Endothelial cell (in vitro differentiated cells): ENCODE results near the gene PPIL4. TPM values are rescaled to one million over a fixed set of nuclear protein-coding genes. Genes with fewer than 3 reads are reported as not detected.
"Not testable (repeated sequence)": the region's sequence is repeated elsewhere in the genome, so short reads cannot be mapped to it uniquely, and the experiment has no call there.

Experiments
- DNase-seq: peaks from one replicate; pipeline ENCODE4 v3.0.0; 2021; ENCODE audit warnings: low spot score
- H3K27ac Mint-ChIP-seq: one replicate; pipeline ENCODE4 v1.8.0; 2021; ENCODE audit warnings: mixed read lengths, inconsistent platforms; ENCODE audit not compliant: unreplicated experiment
- H3K27me3 Mint-ChIP-seq: one replicate; pipeline ENCODE4 v1.8.0; 2021; ENCODE audit warnings: mild to moderate bottlenecking, moderate library complexity, mixed read lengths, inconsistent platforms; ENCODE audit not compliant: unreplicated experiment
- H3K36me3 Mint-ChIP-seq: one replicate; pipeline ENCODE4 v1.8.0; 2021; ENCODE audit warnings: mild to moderate bottlenecking, low read depth, mixed read lengths, inconsistent platforms; ENCODE audit not compliant: unreplicated experiment
- H3K4me1 Mint-ChIP-seq: one replicate; pipeline ENCODE4 v1.8.0; 2021; ENCODE audit warnings: mild to moderate bottlenecking, mixed read lengths, inconsistent platforms; ENCODE audit not compliant: unreplicated experiment
- H3K4me3 Mint-ChIP-seq: one replicate; pipeline ENCODE4 v1.8.0; 2021; ENCODE audit warnings: mild to moderate bottlenecking, mixed read lengths, inconsistent platforms; ENCODE audit not compliant: unreplicated experiment
- H3K9me3 Mint-ChIP-seq: one replicate; pipeline ENCODE4 v1.8.0; 2021; ENCODE audit warnings: mixed read lengths, inconsistent platforms; ENCODE audit not compliant: unreplicated experiment
- total RNA-seq: library from RNA; stranded (reverse); fragmentation: NEBNext Ultra II Directional; extraction: Animal tissue kit (Norgen Biotek cat#: 25700); gene quantifications from one replicate; pipeline ENCODE4 v1.2.1, GENCODE V29; 2021; ENCODE audit not compliant: unreplicated experiment
- TF ChIP-seq, protein P1 (sequence below): fragments of 200-600 bp; sonication (generic); IDR thresholded peaks from one replicate; pipeline ENCODE4 v1.5.0; 2021; ENCODE audit warnings: antibody characterized with exemption; ENCODE audit not compliant: unreplicated experiment

The PPIL4 gene
- total RNA-seq, 1 donor from 2014 or later: 25.5 TPM

DNA sequence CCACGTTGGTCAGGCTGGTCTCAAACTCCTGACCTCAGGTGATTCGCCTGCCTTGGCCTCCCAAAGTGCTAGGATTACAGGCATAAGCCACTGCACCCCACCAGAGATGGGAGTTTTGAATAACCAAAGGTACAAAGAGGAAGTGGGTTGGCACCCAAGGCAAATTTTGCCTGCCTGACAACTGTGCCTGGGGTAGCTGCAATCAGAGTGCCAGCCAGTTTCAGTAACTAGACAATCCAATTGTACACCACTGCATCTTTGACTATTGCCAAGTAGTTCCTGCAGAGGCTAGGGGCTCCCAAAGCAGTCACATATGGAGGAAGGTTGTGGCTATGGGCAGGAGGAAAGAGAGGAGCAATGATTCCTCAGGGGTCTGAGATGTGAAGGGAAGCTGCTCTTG lies 77.7 kb downstream of the PPIL4 start:
- Mint-ChIP-seq H3K27ac (no peak overlapping the region), H3K9me3 (no peaks in the 10 kb centered on the region), H3K27me3 (peaks cover 2% of the 10 kb centered on the region), H3K36me3 (no peaks in the 10 kb centered on the region), H3K4me1 (peaks cover 9% of the 10 kb centered on the region), H3K4me3 (no peak overlapping the region)
- TF ChIP-seq, protein P1, sequence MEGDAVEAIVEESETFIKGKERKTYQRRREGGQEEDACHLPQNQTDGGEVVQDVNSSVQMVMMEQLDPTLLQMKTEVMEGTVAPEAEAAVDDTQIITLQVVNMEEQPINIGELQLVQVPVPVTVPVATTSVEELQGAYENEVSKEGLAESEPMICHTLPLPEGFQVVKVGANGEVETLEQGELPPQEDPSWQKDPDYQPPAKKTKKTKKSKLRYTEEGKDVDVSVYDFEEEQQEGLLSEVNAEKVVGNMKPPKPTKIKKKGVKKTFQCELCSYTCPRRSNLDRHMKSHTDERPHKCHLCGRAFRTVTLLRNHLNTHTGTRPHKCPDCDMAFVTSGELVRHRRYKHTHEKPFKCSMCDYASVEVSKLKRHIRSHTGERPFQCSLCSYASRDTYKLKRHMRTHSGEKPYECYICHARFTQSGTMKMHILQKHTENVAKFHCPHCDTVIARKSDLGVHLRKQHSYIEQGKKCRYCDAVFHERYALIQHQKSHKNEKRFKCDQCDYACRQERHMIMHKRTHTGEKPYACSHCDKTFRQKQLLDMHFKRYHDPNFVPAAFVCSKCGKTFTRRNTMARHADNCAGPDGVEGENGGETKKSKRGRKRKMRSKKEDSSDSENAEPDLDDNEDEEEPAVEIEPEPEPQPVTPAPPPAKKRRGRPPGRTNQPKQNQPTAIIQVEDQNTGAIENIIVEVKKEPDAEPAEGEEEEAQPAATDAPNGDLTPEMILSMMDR: no peak
- no peak for DNase-seq

DNA sequence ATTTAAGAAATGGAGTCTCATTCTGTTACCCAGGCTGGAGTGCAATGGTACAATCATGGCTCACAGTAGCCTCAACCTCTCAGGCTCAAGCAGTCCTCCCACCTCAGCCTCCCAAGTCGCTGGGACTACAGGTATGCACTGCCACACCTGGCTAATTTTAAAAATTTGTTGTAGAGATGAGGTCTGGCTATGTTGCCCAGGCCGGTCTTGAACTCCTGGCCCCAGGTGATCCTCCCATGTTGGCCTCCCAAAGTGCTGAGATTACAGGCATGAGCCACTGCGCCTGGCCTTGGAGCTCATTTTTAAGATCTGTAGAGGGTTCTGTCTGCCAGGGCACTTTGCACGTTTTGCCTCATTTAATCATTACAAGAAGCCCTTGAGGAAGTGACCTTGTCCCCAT lies 78.6 kb downstream of the PPIL4 start:
- H3K4me1 Mint-ChIP-seq: peaks cover 9% of the 10 kb centered on the region
- TF ChIP-seq, protein P1: no peak
- H3K27me3 Mint-ChIP-seq: peaks cover 2% of the 10 kb centered on the region
- H3K27ac Mint-ChIP-seq: no peak overlapping the region
- DNase-seq: no peak
- H3K36me3 Mint-ChIP-seq: no peaks in the 10 kb centered on the region
- H3K4me3 Mint-ChIP-seq: no peak overlapping the region
- no peaks in the 10 kb centered on the region for H3K9me3 Mint-ChIP-seq

DNA sequence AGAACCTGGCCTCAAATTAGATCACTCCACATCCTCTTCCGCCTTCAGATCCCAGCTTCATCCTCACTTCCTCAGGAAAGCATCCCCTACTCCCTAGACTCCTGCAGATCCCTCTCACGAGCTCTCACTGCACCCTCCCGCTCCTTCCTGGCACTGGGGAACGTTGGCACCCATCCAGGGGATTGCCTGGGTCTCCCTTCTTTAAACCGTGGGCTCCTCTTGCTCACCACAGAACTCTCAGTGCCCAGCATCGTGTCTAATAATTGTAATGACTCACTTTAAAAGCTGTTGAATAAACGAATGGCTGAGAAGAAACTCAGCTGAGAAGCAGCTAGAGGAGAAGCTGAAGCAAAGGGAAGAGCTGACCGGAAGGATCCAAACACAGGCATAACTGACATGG lies 81.4 kb downstream of the PPIL4 start:
- H3K9me3 Mint-ChIP-seq: no peaks in the 10 kb centered on the region
- no peaks in the 10 kb centered on the region for H3K36me3 Mint-ChIP-seq
- peaks cover 9% of the 10 kb centered on the region for H3K4me1 Mint-ChIP-seq
- no peak for DNase-seq
- H3K27me3 Mint-ChIP-seq: peaks cover 2% of the 10 kb centered on the region
- TF ChIP-seq, protein P1: no peak
- no peak overlapping the region for H3K27ac Mint-ChIP-seq
- no peak overlapping the region for H3K4me3 Mint-ChIP-seq

DNA sequence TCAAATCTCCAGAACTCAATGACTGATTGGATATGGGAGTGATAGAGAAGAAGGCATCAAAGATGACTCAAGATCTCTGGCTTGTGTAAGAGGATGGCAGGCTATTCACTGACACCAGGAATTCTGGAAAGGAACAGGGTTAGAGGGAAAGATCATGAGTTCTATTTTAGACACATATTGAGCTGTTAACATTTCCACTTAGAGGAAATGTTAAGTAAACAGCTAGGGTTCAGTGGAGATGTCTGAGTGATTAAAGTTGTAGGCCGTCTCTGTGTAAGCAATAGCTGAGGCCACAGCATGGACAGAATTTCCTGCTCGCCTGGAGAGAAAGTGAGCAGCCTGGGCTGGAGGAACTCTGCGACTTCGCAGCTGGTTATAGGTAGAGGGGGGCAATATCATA lies 82.1 kb downstream of the PPIL4 start:
- no peak overlapping the region for H3K4me3 Mint-ChIP-seq
- no peaks in the 10 kb centered on the region for H3K36me3 Mint-ChIP-seq
- peaks cover 9% of the 10 kb centered on the region for H3K4me1 Mint-ChIP-seq
- TF ChIP-seq, protein P1: no peak
- no peak overlapping the region for H3K27ac Mint-ChIP-seq
- DNase-seq: no peak
- H3K9me3 Mint-ChIP-seq: no peaks in the 10 kb centered on the region
- H3K27me3 Mint-ChIP-seq: peaks cover 5% of the 10 kb centered on the region

DNA sequence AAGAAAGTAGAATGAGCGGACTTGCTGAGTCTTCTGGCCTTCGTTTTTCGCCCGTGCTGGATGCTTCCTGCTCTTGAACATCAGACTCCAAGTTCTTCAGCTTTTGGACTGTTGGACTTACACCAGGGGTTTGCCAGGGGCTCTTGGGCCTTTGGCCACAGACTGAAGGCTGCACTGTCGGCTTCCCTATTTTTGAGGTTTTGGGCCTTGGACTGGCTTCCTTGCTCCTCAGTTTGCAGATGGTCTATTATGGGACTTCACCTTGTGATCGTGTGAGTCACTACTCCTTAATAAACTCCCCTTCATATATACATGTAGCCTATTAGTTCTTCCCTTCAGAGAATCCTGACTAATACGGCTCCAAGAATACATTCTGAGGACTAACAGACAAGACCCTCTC lies 83.1 kb downstream of the PPIL4 start:
- not testable (repeated sequence) for H3K4me3 Mint-ChIP-seq, H3K27ac Mint-ChIP-seq, H3K9me3 Mint-ChIP-seq, DNase-seq, H3K4me1 Mint-ChIP-seq, H3K36me3 Mint-ChIP-seq, H3K27me3 Mint-ChIP-seq

DNA sequence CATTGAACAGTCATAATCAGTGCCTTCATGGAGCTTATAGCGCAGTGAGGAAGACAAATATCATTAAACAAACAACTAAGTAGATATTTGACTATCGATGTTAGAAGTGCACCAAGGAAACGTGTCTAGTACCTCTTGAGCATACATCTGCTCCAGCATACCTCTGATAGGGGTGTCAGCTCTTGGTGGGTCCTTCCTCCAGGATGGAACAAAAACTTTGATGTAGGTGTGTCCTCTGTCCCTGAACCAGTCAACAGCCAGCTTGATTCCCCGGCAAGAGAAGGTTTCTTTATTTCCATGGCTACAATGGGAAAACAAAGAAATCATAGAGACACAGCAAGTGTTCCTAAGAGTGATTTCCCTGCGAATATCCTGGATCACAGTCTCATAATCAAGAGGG lies 84.2 kb downstream of the PPIL4 start:
- Mint-ChIP-seq H3K27ac (no peak overlapping the region), H3K27me3 (peaks cover 5% of the 10 kb centered on the region), H3K4me3 (no peak overlapping the region), H3K4me1 (peaks cover 9% of the 10 kb centered on the region), H3K9me3 (no peaks in the 10 kb centered on the region), H3K36me3 (no peaks in the 10 kb centered on the region)
- DNase-seq: no peak
- TF ChIP-seq, protein P1: no peak

DNA sequence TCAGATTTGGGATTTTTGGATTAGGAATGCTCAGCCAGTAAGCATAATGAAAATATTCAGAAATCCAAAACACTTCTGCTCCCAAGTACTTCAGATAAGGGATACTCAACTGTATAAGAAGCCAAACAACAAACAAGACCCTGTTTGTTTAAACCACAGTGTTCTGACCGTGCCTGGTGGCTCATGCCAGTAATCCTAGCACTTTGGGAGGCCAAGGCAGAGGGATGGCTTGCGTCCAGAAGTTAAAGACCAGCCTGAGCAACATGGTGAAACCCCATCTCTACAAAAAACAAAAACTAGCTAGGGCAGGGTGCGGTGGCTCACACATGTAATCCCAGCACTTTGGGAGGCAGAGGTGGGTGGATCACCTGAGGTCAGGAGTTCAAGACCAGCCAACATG lies 85.6 kb downstream of the PPIL4 start:
- H3K4me3 Mint-ChIP-seq, H3K27me3 Mint-ChIP-seq, H3K27ac Mint-ChIP-seq, DNase-seq, H3K36me3 Mint-ChIP-seq, H3K4me1 Mint-ChIP-seq, H3K9me3 Mint-ChIP-seq: not testable (repeated sequence)
